ENCODE results near the gene FBN2.

DNA sequence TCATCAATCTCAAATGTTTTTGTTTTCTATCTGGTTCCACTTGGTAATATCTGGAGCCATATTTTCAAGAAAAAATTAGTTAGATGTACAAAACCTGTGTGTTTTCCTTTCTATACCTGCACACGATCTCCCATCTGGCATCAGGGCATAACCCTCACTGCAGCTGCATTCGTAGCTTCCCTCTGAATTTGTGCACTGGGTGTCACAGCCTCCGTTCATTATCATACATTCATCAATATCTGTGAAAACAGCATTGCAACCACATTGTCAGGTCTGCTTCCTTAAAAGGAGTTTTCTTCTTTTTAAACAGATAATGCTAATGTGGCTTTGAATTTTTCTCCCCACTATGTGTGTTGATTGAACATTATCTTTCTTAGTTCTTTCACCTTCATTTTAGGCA lies 202.7 kb downstream of the FBN2 start:
- TF ChIP-seq, protein P1, sequence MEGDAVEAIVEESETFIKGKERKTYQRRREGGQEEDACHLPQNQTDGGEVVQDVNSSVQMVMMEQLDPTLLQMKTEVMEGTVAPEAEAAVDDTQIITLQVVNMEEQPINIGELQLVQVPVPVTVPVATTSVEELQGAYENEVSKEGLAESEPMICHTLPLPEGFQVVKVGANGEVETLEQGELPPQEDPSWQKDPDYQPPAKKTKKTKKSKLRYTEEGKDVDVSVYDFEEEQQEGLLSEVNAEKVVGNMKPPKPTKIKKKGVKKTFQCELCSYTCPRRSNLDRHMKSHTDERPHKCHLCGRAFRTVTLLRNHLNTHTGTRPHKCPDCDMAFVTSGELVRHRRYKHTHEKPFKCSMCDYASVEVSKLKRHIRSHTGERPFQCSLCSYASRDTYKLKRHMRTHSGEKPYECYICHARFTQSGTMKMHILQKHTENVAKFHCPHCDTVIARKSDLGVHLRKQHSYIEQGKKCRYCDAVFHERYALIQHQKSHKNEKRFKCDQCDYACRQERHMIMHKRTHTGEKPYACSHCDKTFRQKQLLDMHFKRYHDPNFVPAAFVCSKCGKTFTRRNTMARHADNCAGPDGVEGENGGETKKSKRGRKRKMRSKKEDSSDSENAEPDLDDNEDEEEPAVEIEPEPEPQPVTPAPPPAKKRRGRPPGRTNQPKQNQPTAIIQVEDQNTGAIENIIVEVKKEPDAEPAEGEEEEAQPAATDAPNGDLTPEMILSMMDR (IDR thresholded peaks at IDR 0.05) = no peak
- no peak for TF ChIP-seq POLR2A (IDR thresholded peaks at IDR 0.05)
